HL-60 (cell line): ENCODE measurements around the gene NCF4.

ENCODE experiments used
- DNase-seq, 2 experiments: peaks; one replicate each; pipeline ENCODE4 v3.0.0-alpha.2; 2010 to 2020; ENCODE audit warnings: low read depth in 1 of 2, low spot score in 1 of 2
- H3K27ac ChIP-seq: fragments of 250-450 bp; sonication (Bioruptor Pico); replicated peaks from 2 replicates; pipeline ENCODE4 v1.5.1; 2020; ENCODE audit warnings: mild to moderate bottlenecking, moderate library complexity
- H3K27me3 ChIP-seq: fragments of 250-450 bp; sonication (Bioruptor Pico); 2 replicates; pipeline ENCODE4 v1.5.1; 2021; ENCODE audit warnings: mild to moderate bottlenecking, moderate library complexity; ENCODE audit not compliant: insufficient read depth, poor library complexity, severe bottlenecking
- H3K4me3 ChIP-seq: replicated peaks from 2 replicates; pipeline ENCODE4 v1.5.1; 2011; ENCODE audit warnings: mild to moderate bottlenecking, control low read depth, low read length; ENCODE audit not compliant: insufficient read depth
- GABPA ChIP-seq: IDR thresholded peaks from 2 replicates; pipeline ENCODE4 v1.6.1; 2012; ENCODE audit warnings: low read depth
- POLR2AphosphoS5 ChIP-seq: IDR thresholded peaks from 2 replicates; pipeline ENCODE4 v1.6.1; 2012; ENCODE audit warnings: low read depth
- SPI1 ChIP-seq: IDR thresholded peaks from 2 replicates; pipeline ENCODE4 v1.6.1; 2012; ENCODE audit warnings: low read depth, mild to moderate bottlenecking, borderline replicate concordance
- TF ChIP-seq, protein P1 (sequence below): IDR thresholded peaks from 2 replicates; pipeline ENCODE4 v1.6.1; 2012; ENCODE audit warnings: low read depth; ENCODE audit not compliant: insufficient replicate concordance
- TF ChIP-seq, protein P2 (sequence below): IDR thresholded peaks from one replicate; pipeline ENCODE4 v1.5.1; 2011; ENCODE audit warnings: low read length, control low read depth, inconsistent platforms; ENCODE audit not compliant: insufficient read depth

The NCF4 gene

DNA sequence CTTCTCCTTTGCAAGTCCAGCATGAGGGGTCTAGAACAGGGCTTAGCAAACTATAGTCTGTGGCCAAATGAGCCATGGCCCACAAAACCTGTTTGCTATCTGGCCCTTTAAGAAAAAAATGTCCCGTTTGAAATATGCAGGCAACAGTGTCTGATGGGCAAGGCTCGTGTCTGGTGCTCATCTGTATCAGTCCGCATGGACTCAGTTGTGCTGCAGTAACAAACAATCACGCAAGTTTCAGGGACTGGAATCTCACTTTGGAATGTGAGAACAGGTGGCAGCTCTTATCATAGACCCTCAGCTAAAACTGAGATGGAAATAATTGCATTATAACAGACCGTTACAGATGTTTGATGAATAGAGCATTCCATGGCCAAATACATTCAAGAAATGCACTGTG is 24.9 kb upstream of the NCF4 start:
- TF ChIP-seq, protein P1, sequence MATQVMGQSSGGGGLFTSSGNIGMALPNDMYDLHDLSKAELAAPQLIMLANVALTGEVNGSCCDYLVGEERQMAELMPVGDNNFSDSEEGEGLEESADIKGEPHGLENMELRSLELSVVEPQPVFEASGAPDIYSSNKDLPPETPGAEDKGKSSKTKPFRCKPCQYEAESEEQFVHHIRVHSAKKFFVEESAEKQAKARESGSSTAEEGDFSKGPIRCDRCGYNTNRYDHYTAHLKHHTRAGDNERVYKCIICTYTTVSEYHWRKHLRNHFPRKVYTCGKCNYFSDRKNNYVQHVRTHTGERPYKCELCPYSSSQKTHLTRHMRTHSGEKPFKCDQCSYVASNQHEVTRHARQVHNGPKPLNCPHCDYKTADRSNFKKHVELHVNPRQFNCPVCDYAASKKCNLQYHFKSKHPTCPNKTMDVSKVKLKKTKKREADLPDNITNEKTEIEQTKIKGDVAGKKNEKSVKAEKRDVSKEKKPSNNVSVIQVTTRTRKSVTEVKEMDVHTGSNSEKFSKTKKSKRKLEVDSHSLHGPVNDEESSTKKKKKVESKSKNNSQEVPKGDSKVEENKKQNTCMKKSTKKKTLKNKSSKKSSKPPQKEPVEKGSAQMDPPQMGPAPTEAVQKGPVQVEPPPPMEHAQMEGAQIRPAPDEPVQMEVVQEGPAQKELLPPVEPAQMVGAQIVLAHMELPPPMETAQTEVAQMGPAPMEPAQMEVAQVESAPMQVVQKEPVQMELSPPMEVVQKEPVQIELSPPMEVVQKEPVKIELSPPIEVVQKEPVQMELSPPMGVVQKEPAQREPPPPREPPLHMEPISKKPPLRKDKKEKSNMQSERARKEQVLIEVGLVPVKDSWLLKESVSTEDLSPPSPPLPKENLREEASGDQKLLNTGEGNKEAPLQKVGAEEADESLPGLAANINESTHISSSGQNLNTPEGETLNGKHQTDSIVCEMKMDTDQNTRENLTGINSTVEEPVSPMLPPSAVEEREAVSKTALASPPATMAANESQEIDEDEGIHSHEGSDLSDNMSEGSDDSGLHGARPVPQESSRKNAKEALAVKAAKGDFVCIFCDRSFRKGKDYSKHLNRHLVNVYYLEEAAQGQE: no peak
- TF ChIP-seq GABPA (no peak), SPI1 (no peak), POLR2AphosphoS5 (no peak)
- TF ChIP-seq, protein P2, sequence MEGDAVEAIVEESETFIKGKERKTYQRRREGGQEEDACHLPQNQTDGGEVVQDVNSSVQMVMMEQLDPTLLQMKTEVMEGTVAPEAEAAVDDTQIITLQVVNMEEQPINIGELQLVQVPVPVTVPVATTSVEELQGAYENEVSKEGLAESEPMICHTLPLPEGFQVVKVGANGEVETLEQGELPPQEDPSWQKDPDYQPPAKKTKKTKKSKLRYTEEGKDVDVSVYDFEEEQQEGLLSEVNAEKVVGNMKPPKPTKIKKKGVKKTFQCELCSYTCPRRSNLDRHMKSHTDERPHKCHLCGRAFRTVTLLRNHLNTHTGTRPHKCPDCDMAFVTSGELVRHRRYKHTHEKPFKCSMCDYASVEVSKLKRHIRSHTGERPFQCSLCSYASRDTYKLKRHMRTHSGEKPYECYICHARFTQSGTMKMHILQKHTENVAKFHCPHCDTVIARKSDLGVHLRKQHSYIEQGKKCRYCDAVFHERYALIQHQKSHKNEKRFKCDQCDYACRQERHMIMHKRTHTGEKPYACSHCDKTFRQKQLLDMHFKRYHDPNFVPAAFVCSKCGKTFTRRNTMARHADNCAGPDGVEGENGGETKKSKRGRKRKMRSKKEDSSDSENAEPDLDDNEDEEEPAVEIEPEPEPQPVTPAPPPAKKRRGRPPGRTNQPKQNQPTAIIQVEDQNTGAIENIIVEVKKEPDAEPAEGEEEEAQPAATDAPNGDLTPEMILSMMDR: no peak
- Histone ChIP-seq H3K4me3 (no peak overlapping the region), H3K27ac (no peak overlapping the region), H3K27me3 (no peaks in the 10 kb centered on the region)
- no peak for DNase-seq

DNA sequence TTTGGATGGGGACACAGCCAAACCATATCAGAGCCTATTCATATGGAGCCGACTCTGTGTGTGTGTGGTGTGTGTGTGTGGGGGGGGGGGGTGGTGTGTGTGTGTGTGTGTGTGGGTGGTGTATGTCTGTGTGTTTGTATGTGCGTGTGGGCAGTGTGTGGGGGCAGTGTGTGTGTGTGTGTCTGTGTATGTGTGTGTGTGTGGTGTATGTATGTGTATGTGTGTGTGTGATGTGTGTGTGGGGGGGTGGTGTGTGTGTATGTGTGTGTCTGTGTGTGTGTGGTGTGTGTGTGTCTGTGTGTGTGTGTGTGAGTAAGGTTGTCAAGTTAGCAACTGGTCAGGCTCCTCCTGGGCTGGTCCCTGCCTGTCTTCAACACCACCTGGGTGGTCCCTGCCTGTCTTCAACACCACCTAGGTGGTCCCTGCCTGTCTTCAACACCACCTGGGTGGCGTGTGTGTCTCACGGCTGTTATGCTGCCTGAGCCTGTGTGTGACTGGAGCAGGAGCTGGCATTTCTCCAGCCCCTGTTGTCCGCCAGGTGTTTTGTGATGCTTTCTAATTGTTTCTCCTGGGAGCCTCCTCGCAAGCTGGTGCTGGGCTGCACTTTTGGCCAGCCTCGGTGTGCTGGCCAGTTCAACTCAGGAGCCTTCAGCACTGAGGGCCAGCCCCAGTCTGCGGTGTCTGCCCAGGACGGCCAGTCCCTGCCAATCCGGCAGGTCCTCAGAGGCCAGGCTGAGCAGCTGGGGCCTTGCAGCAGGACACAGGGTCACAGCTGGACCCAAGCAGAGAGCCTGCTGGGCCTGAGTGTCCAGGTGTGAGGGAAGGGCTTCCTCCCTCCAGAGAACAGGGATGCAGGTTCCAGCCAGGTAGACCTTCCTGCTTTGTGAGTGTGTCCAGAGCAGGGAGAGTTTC is 22.4 kb upstream of the NCF4 start:
- no peak overlapping the region for H3K27ac ChIP-seq
- H3K27me3 ChIP-seq: no peaks in the 10 kb centered on the region
- TF ChIP-seq, protein P2: no peak
- TF ChIP-seq SPI1: no peak
- TF ChIP-seq, protein P1: no peak
- no peak for TF ChIP-seq POLR2AphosphoS5
- TF ChIP-seq GABPA: no peak
- H3K4me3 ChIP-seq: no peak overlapping the region
- DNase-seq: no peak

DNA sequence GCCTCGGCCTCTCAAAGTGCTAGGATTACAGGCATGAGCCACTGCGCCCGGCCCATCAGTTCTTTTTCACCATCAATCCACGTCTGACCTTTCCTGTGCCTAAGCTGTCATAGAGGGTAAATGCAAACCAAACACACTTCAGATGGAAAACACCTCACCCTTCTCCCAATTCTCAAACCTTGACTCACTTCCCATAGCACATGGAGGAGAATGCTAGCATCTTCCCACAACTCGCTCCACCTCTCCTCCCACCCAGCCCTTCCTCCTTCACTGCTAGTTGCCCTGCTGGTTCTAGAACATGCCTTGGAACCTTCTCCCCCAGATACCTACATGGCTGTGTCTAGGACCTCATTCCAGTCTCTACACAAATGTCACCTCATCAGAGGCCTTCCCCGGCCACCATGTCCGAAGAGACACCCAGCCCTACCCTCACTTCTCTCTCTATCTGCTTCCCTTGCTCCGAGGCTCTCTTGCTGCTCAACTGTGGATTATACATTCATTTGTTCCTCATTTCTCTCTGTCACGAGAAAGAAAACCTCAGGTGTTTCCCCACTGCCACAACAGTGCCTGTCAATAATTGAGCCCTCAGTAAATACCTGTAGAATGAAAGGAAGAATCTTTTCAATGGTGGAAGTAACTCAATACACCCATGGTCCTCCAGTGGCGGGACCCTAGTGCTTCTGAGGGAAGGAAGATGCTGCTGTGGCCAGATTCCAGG is 21.3 kb upstream of the NCF4 start:
- Histone ChIP-seq H3K27me3 (no peaks in the 10 kb centered on the region), H3K27ac (no peak overlapping the region)
- no peak for DNase-seq

More for the DNA sequence above, 21.3 kb upstream of the NCF4 start:
- H3K4me3 ChIP-seq: no peak overlapping the region
- TF ChIP-seq, protein P1: no peak
- TF ChIP-seq SPI1 (no peak), POLR2AphosphoS5 (no peak), GABPA (no peak)
- TF ChIP-seq, protein P2: no peak
